ENCODE results near the gene MTG2. TPM values are rescaled to one million over a fixed set of nuclear protein-coding genes. Genes with fewer than 3 reads are reported as not detected.

The MTG2 gene
- total and polyA plus RNA-seq, 2 of the 13 experiments (the other 11 are each of a cell fraction or from before 2014, with no cell fraction given), result 20.4 to 37.8 TPM

- TF ChIP-seq GMEB2 (CRISPR knock-in tag; IDR thresholded peaks at IDR 0.05; ENCODE audit: low read depth) (no peak), HDAC2 (CRISPR knock-in tag; IDR thresholded peaks at IDR 0.05) (peak; percentile 66; the same call in 1 of the 2 replicates), HOXD1 (CRISPR knock-in tag; IDR thresholded peaks at IDR 0.05) (no peak), ZNF329 (CRISPR knock-in tag; IDR thresholded peaks at IDR 0.05; ENCODE audit: low read depth) (no peak), MATR3 (CRISPR knock-in tag; IDR thresholded peaks at IDR 0.05) (no peak), POLR2AphosphoS2 (IDR thresholded peaks at IDR 0.05; ENCODE audit: low read depth, low read length) (no peak), TEAD2 (CRISPR knock-in tag; IDR thresholded peaks at IDR 0.05) (no peak), KLF16 (CRISPR knock-in tag; IDR thresholded peaks at IDR 0.05) (peak in 1 of 2 experiments; percentile 49; a peak in 1 of 4 replicates), KAT7 (CRISPR knock-in tag; IDR thresholded peaks at IDR 0.05; ENCODE audit: borderline replicate concordance) (peak; percentile 90), E2F1 (CRISPR knock-in tag; IDR thresholded peaks at IDR 0.05) (no peak), MTERF4 (CRISPR knock-in tag; IDR thresholded peaks at IDR 0.05) (no peak; the same call in 1 of the 2 replicates), RFXAP (CRISPR knock-in tag; IDR thresholded peaks at IDR 0.05; ENCODE audit: borderline replicate concordance) (0 out of 2 replicates have a peak, but pooled peaks have one; percentile 36), POGZ (CRISPR knock-in tag; IDR thresholded peaks at IDR 0.05) (peak; percentile 27; the same call in 1 of the 2 replicates), TEAD3 (CRISPR knock-in tag; optimal IDR thresholded peaks at IDR 0.05; ENCODE audit: borderline replicate concordance) (peak; percentile 79), ZFP36L2 (CRISPR knock-in tag; IDR thresholded peaks at IDR 0.05) (no peak), ZNF232 (CRISPR knock-in tag; IDR thresholded peaks at IDR 0.05; ENCODE audit: borderline replicate concordance) (no peak), EHMT2 (IDR thresholded peaks at IDR 0.05; ENCODE audit: borderline replicate concordance, low read depth, low read length) (no peak), HNRNPL (IDR thresholded peaks at IDR 0.05; ENCODE audit: low read depth, low read length) (no peak), PRDM15 (CRISPR knock-in tag; IDR thresholded peaks at IDR 0.05) (no peak)
These were observed 36.6 kb upstream of the MTG2 start (continued) for GRCh38 chr20:62146019-62146755.

Data from HepG2 (cell line).